Fibroblast of skin of right quadriceps (primary cell): ENCODE measurements around the gene PARVB.
"Not testable (repeated sequence)": the region's sequence is repeated elsewhere in the genome, so short reads cannot be mapped to it uniquely, and the experiment has no call there.

Experiments used
- DNase-seq: peaks from one replicate; pipeline ENCODE4 v3.0.0-alpha.2; 2013

Gene PARVB

GRCh38 chr22:44090571-44090905, 66.4 kb downstream of the PARVB start:
- DNase-seq = no peak

DNA sequence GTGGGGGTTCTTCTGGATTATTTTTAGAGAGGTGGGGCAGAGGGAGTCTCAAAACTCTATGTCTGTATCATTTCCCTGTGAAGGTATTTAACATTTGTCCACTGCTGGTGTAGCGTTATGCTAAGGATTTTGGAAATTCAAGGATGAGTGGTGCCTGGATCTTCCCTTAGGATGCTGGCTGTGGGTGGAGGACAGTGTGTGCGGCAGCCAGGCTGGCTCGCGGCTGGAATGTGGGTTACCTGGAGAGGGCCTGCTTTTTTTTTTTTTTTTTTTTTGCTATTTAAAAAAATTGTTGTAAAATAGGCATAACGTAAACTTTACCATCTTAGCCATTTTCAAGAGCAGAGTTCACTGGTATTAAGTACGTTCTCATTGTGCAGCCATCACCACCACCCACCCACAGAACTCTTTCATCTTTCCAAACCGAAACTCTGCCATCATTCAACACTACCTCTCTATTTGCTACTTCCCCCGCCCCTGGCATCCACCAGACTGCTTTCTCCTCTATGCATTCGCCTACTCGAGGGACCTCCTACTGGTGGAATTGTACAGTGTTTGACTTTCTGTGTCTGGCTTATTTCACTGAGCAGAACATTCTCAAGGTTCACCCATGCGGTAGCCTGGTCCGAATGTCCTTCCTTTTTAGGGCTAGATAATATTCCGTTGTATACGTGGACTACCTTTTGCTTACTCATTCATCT, 67.1 kb downstream of the PARVB start:
- DNase-seq = no peak

DNA sequence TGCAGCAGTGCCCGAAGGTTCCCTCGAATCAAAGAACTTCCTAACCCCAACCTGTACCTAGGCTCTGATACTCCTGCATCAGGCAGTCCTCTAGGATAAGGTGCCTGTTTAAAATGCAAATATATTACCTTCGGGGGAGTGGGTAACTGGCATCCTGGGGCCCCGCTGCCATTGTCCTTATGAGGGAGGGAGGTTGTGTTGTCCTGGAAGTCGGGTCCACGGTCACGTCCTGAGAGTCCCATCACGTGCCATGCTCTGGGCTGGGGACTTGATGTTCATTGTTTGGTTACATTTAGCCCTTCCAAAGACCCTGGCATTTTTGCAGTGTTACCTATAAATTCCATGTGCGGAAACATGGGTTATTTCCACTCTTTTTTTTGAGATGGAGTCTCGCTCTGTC, 67.6 kb downstream of the PARVB start:
- DNase-seq = no peak

DNA sequence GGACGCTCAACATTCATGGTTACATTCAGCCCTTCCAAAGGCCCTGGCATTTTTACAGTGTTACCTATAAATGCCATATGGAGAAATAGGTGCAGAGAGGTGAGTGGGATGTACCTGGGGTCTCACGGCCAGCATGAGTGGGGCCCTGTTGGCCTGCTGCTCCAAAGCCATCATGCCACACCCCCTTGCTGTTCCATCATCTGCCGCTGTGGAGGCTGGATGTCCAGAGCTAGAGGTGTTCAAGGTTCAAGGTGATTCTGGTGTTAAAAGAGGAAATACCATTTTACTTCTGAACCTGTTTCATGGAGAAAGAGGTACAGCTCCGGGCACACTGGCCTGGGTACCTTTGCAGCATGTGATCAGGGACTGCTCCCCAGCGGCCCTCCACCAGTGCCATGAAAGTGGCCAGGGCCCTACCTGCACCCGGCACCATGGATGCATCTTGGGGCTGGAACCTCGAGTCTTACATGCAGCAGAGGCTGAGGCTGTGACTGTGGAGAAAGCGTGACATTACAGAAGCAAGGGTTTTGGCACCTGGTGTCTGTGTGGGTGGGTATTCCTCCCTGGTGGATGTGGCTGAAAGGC, 68.6 kb downstream of the PARVB start:
- DNase-seq = no peak

- no peak for DNase-seq
Observed at GRCh38 chr22:44093791-44094190, 69.7 kb downstream of the PARVB start.

DNA sequence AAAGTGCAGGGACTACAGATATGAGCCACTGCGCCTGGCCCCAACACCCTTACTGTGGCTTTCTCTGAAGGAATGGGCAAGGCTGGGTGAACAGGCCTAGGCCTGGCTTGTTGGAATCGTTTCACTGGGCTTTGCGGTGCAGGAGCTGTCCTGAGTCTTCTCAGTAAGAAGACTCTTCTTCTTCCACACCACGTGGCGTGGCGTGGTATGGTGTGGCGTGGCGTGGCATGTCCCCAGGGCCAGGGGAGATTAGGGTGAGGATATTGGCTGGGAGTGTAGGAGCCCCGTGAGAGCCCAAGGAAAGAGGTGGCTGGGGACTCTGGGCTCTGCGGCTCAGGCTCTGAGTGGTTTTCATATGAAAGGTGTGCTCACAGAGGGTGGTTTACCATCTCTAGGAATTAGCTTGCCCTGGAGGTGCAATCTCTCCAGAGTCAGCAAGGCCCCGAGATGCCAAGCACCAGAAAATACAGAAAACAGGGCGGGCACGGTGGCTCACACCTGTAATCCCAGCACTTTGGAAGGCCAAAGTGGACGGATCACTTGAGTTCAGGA, 70.7 kb downstream of the PARVB start:
- no peak for DNase-seq

DNA sequence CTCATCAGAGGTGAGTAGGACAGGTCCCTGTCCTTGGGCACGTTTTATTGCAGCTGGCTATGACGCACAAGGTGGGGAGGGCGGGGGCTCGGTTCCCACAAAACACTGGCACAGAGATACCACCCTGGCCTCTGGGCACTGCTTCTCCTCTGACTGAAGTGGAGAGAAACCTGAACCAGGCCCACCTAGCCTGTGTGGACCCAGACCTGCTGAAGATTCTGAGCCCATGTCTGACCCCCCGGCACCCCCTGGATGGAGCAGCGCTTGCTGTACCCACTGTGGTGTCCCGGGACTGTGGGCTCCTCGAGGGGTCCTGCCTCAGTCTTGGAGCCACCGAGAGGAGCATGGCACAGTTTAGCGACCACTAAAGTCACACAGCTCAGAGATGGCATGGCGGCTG, 72.6 kb downstream of the PARVB start:
- DNase-seq = no peak

- DNase-seq = no peak
Observed at GRCh38 chr22:44097263-44098020, 73.3 kb downstream of the PARVB start.

GRCh38 chr22:44098021-44098739, 74.1 kb downstream of the PARVB start:
- DNase-seq = no peak

DNA sequence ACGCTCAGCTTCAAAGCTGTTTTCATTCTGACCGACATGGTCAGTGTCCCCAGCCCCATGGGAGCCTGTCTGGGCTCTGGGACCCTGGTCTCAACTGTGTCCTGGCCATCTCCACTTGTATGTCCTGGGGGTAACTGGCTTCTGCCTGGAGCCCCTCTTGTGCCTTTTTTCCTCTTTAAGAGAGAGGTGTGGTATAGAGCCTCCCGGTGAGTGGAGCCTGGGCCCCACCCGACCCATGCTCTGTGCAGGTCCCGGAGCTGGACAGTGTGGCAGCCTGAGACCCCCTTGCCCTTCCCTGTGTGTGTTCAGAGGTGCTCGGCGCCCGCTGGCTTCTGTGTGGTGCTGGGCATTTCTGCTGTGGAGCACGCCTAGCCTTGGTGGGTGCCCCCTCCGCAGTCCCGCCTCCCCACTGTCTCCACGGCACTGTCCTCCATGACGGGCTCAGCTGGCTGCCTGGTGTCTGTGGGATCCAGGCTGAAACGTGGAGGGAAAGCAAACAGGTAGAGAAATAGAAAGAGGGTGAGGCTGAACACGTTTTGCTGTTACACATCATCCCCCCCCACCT, 74.9 kb downstream of the PARVB start:
- DNase-seq = no peak

GRCh38 chr22:44099696-44100095, 75.6 kb downstream of the PARVB start:
- no peak for DNase-seq

DNA sequence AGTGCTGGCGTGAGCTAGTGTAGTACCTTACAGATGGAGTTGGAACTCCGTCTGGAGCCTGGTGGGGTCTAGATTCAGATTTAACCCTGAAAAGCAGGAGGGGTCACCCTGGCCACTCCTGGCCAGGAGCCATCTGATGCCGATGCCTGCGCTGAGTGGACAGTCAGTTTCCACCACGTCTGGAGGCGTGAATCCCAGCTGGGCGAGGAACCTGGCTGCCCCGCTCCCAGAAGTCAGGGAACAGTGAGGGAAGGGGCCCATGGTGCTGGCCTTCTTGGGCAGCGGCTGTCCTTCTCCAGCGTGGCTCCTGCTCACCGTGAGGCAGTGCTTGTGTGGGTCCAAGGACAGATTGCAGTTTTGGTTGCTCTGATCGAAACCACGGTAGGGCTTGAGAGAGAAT, 76.3 kb downstream of the PARVB start:
- no peak for DNase-seq

- DNase-seq = no peak
Observed at GRCh38 chr22:44102121-44102520, 78.0 kb downstream of the PARVB start.

- no peak for DNase-seq
Observed at GRCh38 chr22:44102856-44103255, 78.8 kb downstream of the PARVB start.

GRCh38 chr22:44103735-44104480, 79.8 kb downstream of the PARVB start:
- DNase-seq = no peak

- no peak for DNase-seq
Observed at GRCh38 chr22:44107340-44107739, 83.2 kb downstream of the PARVB start.

GRCh38 chr22:44108076-44108475, 84.0 kb downstream of the PARVB start:
- DNase-seq = no peak

- DNase-seq = no peak
Observed at GRCh38 chr22:44108806-44109385, 84.8 kb downstream of the PARVB start.

DNA sequence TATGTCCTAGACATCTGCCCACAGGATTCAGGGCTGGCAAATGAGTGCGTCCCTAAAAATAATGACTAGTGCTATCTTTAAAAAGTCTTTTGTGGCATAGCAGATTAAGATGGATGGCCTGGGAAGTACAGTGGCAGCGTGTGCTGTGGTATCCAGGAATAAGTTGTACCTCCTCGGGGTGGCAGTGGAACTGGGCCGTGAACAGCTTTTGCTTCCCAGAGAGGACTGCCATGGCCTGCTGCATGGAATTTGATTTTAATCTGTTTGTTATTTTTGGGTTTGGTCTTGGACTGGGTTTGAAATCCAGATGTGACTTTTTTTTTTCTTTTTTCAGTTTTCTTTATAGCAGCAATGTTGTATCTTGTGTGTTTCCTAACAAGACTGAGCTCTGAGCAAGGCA, 85.3 kb downstream of the PARVB start:
- DNase-seq = no peak

DNA sequence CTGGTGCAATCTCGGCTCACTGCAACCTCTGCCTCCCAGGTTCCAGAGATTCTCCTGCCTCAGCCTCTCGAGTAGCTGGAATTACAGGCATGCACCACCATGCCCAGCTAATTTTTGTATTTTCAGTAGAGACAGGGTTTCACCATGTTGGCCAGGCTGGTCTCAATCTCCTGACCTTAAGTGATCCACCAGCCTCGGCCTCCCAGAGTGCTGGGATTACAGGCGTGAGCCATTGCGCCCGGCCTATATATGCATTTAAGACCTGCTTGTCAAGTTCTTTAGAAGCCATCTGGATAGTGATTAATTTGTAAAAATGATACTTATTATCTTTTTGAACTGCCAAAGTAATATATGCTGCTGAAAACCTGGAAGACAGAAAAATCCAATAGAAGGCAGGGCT, 86.6 kb downstream of the PARVB start:
- not testable (repeated sequence) for DNase-seq

- no peak for DNase-seq
Observed at GRCh38 chr22:44111562-44112155, 87.6 kb downstream of the PARVB start.

DNA sequence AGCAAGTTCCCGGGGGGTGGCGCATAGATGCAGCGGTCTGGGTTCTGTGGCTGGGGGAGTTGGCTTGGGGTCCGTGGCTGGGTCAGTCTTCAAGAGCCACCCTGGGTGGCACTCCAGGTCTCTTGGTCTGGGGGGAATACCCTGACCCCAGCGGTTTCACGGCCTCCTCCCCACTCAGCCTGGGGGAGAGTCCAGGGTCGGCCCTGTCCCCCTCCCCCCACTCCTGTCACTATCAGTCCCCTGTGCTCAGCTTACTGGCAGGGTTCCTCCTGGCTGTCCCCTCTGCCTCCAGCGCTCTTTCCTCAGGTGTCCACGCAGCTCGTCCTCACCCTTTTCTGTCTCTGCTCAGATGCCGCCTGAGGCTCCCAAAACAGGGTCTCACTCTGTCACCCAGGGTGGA, 88.1 kb downstream of the PARVB start:
- no peak for DNase-seq
